ENCODE results near the gene UNC5C.

UNC5C gene

GRCh38 chr4:95428291-95429070 lies 120.3 kb downstream of the UNC5C start:
- DNase-seq, result no peak
- in situ Hi-C loops (cut with HindIII; ENCODE audit: low pct_ligation_motif_present, low pct_unique_long_range_greater_than_20kb, low sequenced_read_pairs), result no loop called here

GRCh38 chr4:95426455-95426854 lies 122.3 kb downstream of the UNC5C start:
- no peak for DNase-seq
- in situ Hi-C loops (cut with HindIII; ENCODE audit: low pct_ligation_motif_present, low pct_unique_long_range_greater_than_20kb, low sequenced_read_pairs), result no loop called here

GRCh38 chr4:95422436-95422835 lies 126.3 kb downstream of the UNC5C start:
- no peak for DNase-seq
- in situ Hi-C loops (cut with HindIII; ENCODE audit: low pct_ligation_motif_present, low pct_unique_long_range_greater_than_20kb, low sequenced_read_pairs), result no loop called here

GRCh38 chr4:95421869-95422268 lies 126.9 kb downstream of the UNC5C start:
- in situ Hi-C loops (cut with HindIII; ENCODE audit: low pct_ligation_motif_present, low pct_unique_long_range_greater_than_20kb, low sequenced_read_pairs), result no loop called here
- DNase-seq, result no peak

- no peak for DNase-seq
- in situ Hi-C loops (cut with HindIII; ENCODE audit: low pct_ligation_motif_present, low pct_unique_long_range_greater_than_20kb, low sequenced_read_pairs), result no loop called here
Observed at GRCh38 chr4:95417531-95417930, 131.2 kb downstream of the UNC5C start.

- no peak for DNase-seq
- in situ Hi-C loops (cut with HindIII; ENCODE audit: low pct_ligation_motif_present, low pct_unique_long_range_greater_than_20kb, low sequenced_read_pairs), result no loop called here
Observed at GRCh38 chr4:95415346-95415771, 133.4 kb downstream of the UNC5C start.

GRCh38 chr4:95411371-95412088 lies 137.2 kb downstream of the UNC5C start:
- no peak for DNase-seq
- in situ Hi-C loops (cut with HindIII; ENCODE audit: low pct_ligation_motif_present, low pct_unique_long_range_greater_than_20kb, low sequenced_read_pairs), result no loop called here

- in situ Hi-C loops (cut with HindIII; ENCODE audit: low pct_ligation_motif_present, low pct_unique_long_range_greater_than_20kb, low sequenced_read_pairs), result no loop called here
- DNase-seq, result no peak
Observed at GRCh38 chr4:95410387-95410977, 138.3 kb downstream of the UNC5C start.

- no peak for DNase-seq
- in situ Hi-C loops (cut with HindIII; ENCODE audit: low pct_ligation_motif_present, low pct_unique_long_range_greater_than_20kb, low sequenced_read_pairs), result no loop called here
Observed at GRCh38 chr4:95409750-95410149, 139.0 kb downstream of the UNC5C start.

- in situ Hi-C loops (cut with HindIII; ENCODE audit: low pct_ligation_motif_present, low pct_unique_long_range_greater_than_20kb, low sequenced_read_pairs), result no loop called here
- no peak for DNase-seq
Observed at GRCh38 chr4:95409127-95409526, 139.6 kb downstream of the UNC5C start.

GRCh38 chr4:95402299-95402698 lies 146.5 kb downstream of the UNC5C start:
- no peak for DNase-seq
- in situ Hi-C loops (cut with HindIII; ENCODE audit: low pct_ligation_motif_present, low pct_unique_long_range_greater_than_20kb, low sequenced_read_pairs), result no loop called here

GRCh38 chr4:95398217-95398616 lies 150.6 kb downstream of the UNC5C start:
- in situ Hi-C loops (cut with HindIII; ENCODE audit: low pct_ligation_motif_present, low pct_unique_long_range_greater_than_20kb, low sequenced_read_pairs), result no loop called here
- no peak for DNase-seq

- in situ Hi-C loops (cut with HindIII; ENCODE audit: low pct_ligation_motif_present, low pct_unique_long_range_greater_than_20kb, low sequenced_read_pairs), result no loop called here
- DNase-seq, result no peak
Observed at GRCh38 chr4:95394752-95395306, 153.9 kb downstream of the UNC5C start.

GRCh38 chr4:95393821-95394220 lies 155.0 kb downstream of the UNC5C start:
- no peak for DNase-seq
- in situ Hi-C loops (cut with HindIII; ENCODE audit: low pct_ligation_motif_present, low pct_unique_long_range_greater_than_20kb, low sequenced_read_pairs), result no loop called here

GRCh38 chr4:95388911-95389310 lies 159.9 kb downstream of the UNC5C start:
- in situ Hi-C loops (cut with HindIII; ENCODE audit: low pct_ligation_motif_present, low pct_unique_long_range_greater_than_20kb, low sequenced_read_pairs), result no loop called here

GRCh38 chr4:95387719-95388118 lies 161.1 kb downstream of the UNC5C start:
- DNase-seq, result no peak
- in situ Hi-C loops (cut with HindIII; ENCODE audit: low pct_ligation_motif_present, low pct_unique_long_range_greater_than_20kb, low sequenced_read_pairs), result no loop called here

More at GRCh38 chr4:95388911-95389310, 159.9 kb downstream of the UNC5C start:
- no peak for DNase-seq

- in situ Hi-C loops (cut with HindIII; ENCODE audit: low pct_ligation_motif_present, low pct_unique_long_range_greater_than_20kb, low sequenced_read_pairs), result no loop called here
- no peak for DNase-seq
Observed at GRCh38 chr4:95386410-95386809, 162.4 kb downstream of the UNC5C start.

GRCh38 chr4:95381843-95382580 lies 166.8 kb downstream of the UNC5C start:
- no peak for DNase-seq
- in situ Hi-C loops (cut with HindIII; ENCODE audit: low pct_ligation_motif_present, low pct_unique_long_range_greater_than_20kb, low sequenced_read_pairs), result no loop called here

- in situ Hi-C loops (cut with HindIII; ENCODE audit: low pct_ligation_motif_present, low pct_unique_long_range_greater_than_20kb, low sequenced_read_pairs), result no loop called here
- no peak for DNase-seq
Observed at GRCh38 chr4:95379633-95380032, 169.1 kb downstream of the UNC5C start.

All from ACHN (cell line).